ENCODE data around the gene MAFG. TPM values are rescaled to one million over a fixed set of nuclear protein-coding genes. Genes with fewer than 3 reads are reported as not detected.
A peak's percentile ranks its signal among the peaks of the same experiment; 100 is the strongest.

Gene MAFG
- total RNA-seq, 1 donor from 2014 or later = 23.6 TPM

DNA sequence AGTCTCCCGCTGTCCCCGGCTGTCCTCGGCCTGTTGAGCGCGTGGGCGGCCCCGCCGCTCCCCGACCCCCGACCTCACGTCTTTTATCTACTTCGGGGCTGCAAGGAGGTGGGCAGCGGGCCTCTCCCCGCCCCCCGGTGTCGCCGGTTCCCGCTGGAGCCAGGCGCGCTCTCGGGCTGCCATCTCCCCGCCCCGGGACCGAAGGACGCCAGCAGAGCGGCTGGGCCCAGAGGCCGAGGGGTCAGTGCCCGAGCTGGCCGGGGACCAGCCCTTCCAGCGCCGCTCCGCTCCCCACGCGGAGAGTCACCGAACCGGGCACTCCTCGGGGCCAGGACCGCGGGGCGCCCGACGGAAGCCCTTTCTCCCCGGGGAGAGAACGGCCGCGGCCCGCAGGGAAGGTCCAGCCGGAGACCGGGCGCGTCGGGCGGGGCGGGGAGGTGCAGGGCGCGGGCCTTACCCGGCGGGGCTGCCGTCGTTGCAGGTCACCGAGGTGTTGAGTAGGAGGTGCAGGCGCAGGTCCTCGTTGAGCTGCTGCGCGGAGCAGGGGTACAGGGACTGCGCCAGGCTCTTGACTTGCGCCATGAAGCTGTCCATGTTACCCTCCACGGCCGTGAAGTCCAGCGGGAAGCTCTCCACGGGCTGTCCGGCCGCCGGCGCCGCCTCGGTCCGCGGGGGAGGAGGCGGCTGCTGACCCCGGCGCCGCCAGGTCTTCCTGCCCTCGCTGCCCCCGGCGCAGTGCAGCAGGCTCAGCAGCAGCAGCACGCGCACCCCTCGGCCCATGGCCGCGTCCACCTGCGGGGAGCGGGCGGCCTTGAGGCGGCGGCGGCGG lies 32.8 kb upstream of the MAFG start:
- no peak overlapping the region for H3K27ac Mint-ChIP-seq (ENCODE audit: unreplicated experiment)
- no peak for DNase-seq (ENCODE audit: low spot score)
- no peak overlapping the region for H3K4me3 Mint-ChIP-seq (ENCODE audit: unreplicated experiment)
- H3K4me1 Mint-ChIP-seq (ENCODE audit: unreplicated experiment) = peaks cover 4% of the 10 kb centered on the region
- H3K9me3 Mint-ChIP-seq (ENCODE audit: unreplicated experiment) = no peaks in the 10 kb centered on the region
- TF ChIP-seq CTCF (IDR thresholded peaks at IDR 0.05; ENCODE audit: unreplicated experiment) = no peak
- peaks cover 34% of the 10 kb centered on the region for H3K27me3 Mint-ChIP-seq (ENCODE audit: unreplicated experiment)
- peaks cover 8% of the 10 kb centered on the region for H3K36me3 Mint-ChIP-seq (ENCODE audit: low read depth, unreplicated experiment)

GRCh38 chr17:81959362-81960129 lies 32.0 kb upstream of the MAFG start:
- Mint-ChIP-seq H3K4me1 (ENCODE audit: unreplicated experiment) (peaks cover 4% of the 10 kb centered on the region), H3K36me3 (ENCODE audit: low read depth, unreplicated experiment) (peaks cover 8% of the 10 kb centered on the region), H3K27me3 (ENCODE audit: unreplicated experiment) (peaks cover 29% of the 10 kb centered on the region), H3K9me3 (ENCODE audit: unreplicated experiment) (no peaks in the 10 kb centered on the region), H3K27ac (ENCODE audit: unreplicated experiment) (no peak overlapping the region), H3K4me3 (ENCODE audit: unreplicated experiment) (no peak overlapping the region)
- TF ChIP-seq CTCF (IDR thresholded peaks at IDR 0.05; ENCODE audit: unreplicated experiment) = no peak
- DNase-seq (ENCODE audit: low spot score) = peak; percentile 57

DNA sequence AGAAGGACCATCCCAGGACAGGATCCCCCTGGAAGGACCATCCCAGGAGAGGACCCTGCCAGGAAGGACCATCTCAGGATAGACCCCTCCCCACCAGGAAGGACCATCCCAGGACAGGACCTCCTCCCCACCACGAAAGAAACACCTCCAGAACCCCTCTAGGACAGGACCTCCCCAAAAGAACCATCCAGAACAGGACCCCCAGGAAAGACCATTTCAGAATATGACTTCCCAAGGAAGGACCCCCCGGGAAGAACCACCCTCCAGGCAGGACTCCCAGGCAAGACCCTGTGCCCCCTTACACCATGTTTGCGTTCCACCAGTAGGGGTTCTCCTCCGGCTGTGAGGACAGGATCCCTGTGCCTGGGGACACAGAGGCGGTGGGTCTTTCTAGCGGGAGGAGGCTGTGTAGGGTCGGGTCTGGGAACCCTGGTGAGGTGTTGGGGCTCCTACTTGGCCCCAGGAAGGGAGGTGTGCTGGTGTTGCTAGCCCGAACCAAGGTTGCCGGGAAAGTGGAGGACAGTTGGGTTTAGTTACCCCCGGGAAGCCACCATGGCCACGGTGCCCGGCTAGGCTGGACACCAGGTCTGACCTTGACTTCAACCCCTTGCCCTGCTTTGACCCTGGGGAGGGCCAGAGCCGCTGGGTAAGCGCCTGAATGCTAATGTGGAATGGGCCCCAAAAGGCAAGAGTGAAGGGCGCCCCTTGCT lies 31.3 kb upstream of the MAFG start:
- no peaks in the 10 kb centered on the region for H3K9me3 Mint-ChIP-seq (ENCODE audit: unreplicated experiment)
- H3K4me1 Mint-ChIP-seq (ENCODE audit: unreplicated experiment) = peaks cover 4% of the 10 kb centered on the region
- no peak for DNase-seq (ENCODE audit: low spot score)
- no peak for TF ChIP-seq CTCF (IDR thresholded peaks at IDR 0.05; ENCODE audit: unreplicated experiment)
- H3K27ac Mint-ChIP-seq (ENCODE audit: unreplicated experiment) = no peak overlapping the region
- H3K36me3 Mint-ChIP-seq (ENCODE audit: low read depth, unreplicated experiment) = peaks cover 8% of the 10 kb centered on the region
- peak overlapping the region; percentile 37 for H3K4me3 Mint-ChIP-seq (ENCODE audit: unreplicated experiment)
- H3K27me3 Mint-ChIP-seq (ENCODE audit: unreplicated experiment) = peaks cover 26% of the 10 kb centered on the region

DNA sequence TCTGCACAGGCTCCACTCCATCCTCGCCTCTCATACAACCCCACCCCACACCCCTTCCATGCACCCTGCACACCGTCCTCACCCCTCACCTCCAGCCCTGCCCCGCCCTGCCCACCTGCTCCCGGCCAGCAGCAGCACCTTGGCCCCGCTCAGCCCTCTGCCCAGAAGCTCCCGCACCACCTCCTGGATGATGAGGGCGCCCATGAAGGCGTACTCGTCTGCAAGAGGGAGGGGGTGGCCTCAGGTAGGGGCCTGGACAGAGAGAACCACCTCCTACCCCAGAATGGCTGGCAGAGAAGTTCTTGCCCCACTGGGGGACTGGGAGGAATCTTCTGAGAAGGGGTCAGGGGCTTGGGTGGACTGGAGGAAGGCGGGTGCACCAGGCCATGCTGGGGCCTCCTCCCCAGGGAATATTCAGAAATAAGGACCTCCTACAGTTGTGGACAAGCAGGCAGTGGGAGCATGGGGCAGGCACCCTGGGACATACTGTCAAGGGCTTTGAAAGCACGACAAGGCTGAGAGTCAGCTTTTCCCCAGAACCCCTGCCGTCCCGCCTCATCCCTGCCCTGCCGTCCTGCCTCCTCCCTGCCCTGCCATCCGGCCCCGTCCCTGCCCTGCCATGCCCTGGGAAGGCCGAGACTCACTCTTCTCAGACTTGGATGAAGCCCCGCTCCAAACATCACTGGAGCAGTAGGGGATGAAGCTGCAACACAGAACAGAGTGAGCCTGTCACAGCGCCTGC lies 30.3 kb upstream of the MAFG start:
- peaks cover 4% of the 10 kb centered on the region for H3K4me1 Mint-ChIP-seq (ENCODE audit: unreplicated experiment)
- H3K4me3 Mint-ChIP-seq (ENCODE audit: unreplicated experiment) = no peak overlapping the region
- H3K36me3 Mint-ChIP-seq (ENCODE audit: low read depth, unreplicated experiment) = peaks cover 8% of the 10 kb centered on the region
- no peak overlapping the region for H3K27ac Mint-ChIP-seq (ENCODE audit: unreplicated experiment)
- no peaks in the 10 kb centered on the region for H3K9me3 Mint-ChIP-seq (ENCODE audit: unreplicated experiment)
- H3K27me3 Mint-ChIP-seq (ENCODE audit: unreplicated experiment) = peaks cover 23% of the 10 kb centered on the region
- no peak for TF ChIP-seq CTCF (IDR thresholded peaks at IDR 0.05; ENCODE audit: unreplicated experiment)
- no peak for DNase-seq (ENCODE audit: low spot score)
